Large intestine (tissue), 3 donors: ENCODE results near the gene C2CD5. TPM values are rescaled to one million over a fixed set of nuclear protein-coding genes. Genes with fewer than 3 reads are reported as not detected.

ENCODE experiments used
- DNase-seq, 2 donors: peaks; one replicate each; pipeline versions ENCODE4 v3.0.0 to v3.0.0-alpha.2; 2013
- H3K27ac ChIP-seq: one replicate; pipeline ENCODE4 v1.5.1; 2013; ENCODE audit warnings: low read length
- H3K27me3 ChIP-seq: 2 replicates; pipeline ENCODE4 v1.6.1; 2013; ENCODE audit warnings: low read length; ENCODE audit not compliant: control insufficient read depth, insufficient read depth
- H3K36me3 ChIP-seq: 2 replicates; pipeline ENCODE4 v1.6.1; 2013; ENCODE audit warnings: low read length; ENCODE audit not compliant: control insufficient read depth, insufficient read depth
- H3K4me1 ChIP-seq: one replicate; pipeline ENCODE4 v1.6.1; 2013; ENCODE audit warnings: low read length; ENCODE audit not compliant: control insufficient read depth, insufficient read depth
- H3K4me3 ChIP-seq: one replicate; pipeline ENCODE4 v1.5.1; 2013; ENCODE audit warnings: low read length
- H3K9me3 ChIP-seq: one replicate; pipeline ENCODE4 v1.6.1; 2013; ENCODE audit warnings: mild to moderate bottlenecking, low read depth, low read length, moderate library complexity; ENCODE audit not compliant: control insufficient read depth
- WGBS: methylation state at CpG from one replicate; pipeline ENCODE4 v1.1.5; 2013; ENCODE audit warnings: low lambda C conversion rate; ENCODE audit not compliant: insufficient coverage; 5-methylcytosine and 5-hydroxymethylcytosine counted together
- polyA plus RNA-seq: library from polyadenylated mRNA; unstranded; fragments of 120-200 nt; gene quantifications from one replicate; pipeline ENCODE4 v1.2.1, GENCODE V29; 2013

The C2CD5 gene
- polyA plus RNA-seq, 1 donor, result 61.6 TPM

DNA sequence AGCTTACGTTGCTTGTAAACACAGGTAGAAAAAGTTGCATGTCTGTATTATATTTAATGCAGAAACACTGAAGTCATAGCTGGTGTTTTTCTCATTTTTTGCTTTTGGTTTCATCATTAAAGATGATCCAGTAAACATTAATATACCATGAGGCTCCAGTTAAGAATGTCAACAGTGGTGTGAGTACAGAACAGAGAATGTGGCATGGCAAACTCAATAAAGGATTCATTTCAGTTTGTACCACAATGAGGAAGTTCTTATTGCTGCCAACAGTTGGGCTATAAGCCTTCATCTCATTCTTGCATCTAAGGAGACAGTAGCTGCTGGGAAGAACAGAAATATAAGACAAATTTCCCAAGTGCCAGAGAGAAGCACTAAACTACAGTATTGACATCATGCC, 137.7 kb downstream of the C2CD5 start:
- H3K4me3 ChIP-seq, result no peak overlapping the region
- H3K9me3 ChIP-seq, result no peaks in the 10 kb centered on the region
- H3K4me1 ChIP-seq, result no peaks in the 10 kb centered on the region
- no peaks in the 10 kb centered on the region for H3K36me3 ChIP-seq
- H3K27ac ChIP-seq, result no peak overlapping the region
- no peaks in the 10 kb centered on the region for H3K27me3 ChIP-seq
- DNase-seq, result no peak
- WGBS, result no CpG with 5 or more reads among the region's 1 CpG

DNA sequence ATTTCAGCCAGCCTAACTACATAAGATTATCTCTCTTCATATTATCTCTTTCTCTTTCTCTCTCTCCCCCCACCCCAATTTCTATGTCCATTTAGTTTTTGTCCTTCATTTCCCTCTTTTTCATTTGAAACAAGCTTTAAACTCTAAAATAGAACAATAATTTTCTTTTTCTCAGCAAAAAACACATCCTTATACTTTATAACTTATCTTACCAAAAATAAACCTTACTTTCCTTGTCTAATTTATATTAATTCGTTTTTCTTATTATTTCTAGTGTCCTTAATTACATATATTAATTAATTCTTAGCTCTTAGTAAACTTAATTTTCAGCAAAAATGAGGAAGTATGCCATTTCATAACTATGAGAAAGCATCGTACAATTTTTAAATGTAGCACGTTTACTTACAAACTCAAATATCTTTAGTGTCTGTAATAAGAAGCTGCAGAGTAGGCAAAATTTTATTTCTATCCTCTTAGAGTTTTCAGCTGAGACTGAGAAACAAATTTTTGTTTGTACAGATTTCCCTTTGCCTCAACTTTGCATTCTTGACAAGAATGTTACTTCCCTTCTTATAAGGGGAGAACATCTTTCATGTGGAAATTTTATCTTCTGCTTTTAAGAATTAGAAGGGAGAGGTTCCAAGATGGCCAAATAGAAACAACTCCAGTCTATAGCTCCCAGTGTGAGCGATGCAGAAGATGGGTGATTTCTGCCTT, 144.7 kb downstream of the C2CD5 start:
- Histone ChIP-seq H3K9me3 (no peaks in the 10 kb centered on the region), H3K36me3 (no peaks in the 10 kb centered on the region), H3K4me1 (no peaks in the 10 kb centered on the region), H3K27me3 (no peaks in the 10 kb centered on the region), H3K4me3 (no peak overlapping the region), H3K27ac (no peak overlapping the region)
- no peak for DNase-seq
- 85% methylated on average over 3 of the region's 4 CpGs for WGBS

Other genes with a start within 250 kb of the C2CD5 start
- 4.4 TPM for gene ST8SIA1, start 209.8 kb downstream of the C2CD5 start, polyA plus RNA-seq
- gene ETNK1, start 80.6 kb upstream of the C2CD5 start, polyA plus RNA-seq, result 96.9 TPM